GM12875 (cell line): ENCODE results near the gene GIGYF2.

Experiments
- H3K4me3 ChIP-seq: one replicate; pipeline ENCODE4 v1.5.1; 2011; ENCODE audit warnings: low read depth, low read length, control low read depth
- CTCF ChIP-seq: IDR thresholded peaks from 2 replicates; pipeline ENCODE4 v1.5.1; 2011; ENCODE audit warnings: low read depth, mild to moderate bottlenecking, control low read depth, inconsistent platforms, low read length, moderate library complexity, borderline replicate concordance; ENCODE audit not compliant: insufficient read depth

The GIGYF2 gene

GRCh38 chr2:232854082-232854481 is 157.0 kb downstream of the GIGYF2 start:
- no peak overlapping the region for H3K4me3 ChIP-seq
- TF ChIP-seq CTCF, result no peak

GRCh38 chr2:232857158-232857563 is 160.0 kb downstream of the GIGYF2 start:
- H3K4me3 ChIP-seq, result no peak overlapping the region
- TF ChIP-seq CTCF, result no peak

GRCh38 chr2:232859385-232859916 is 162.3 kb downstream of the GIGYF2 start:
- TF ChIP-seq CTCF, result no peak
- H3K4me3 ChIP-seq, result no peak overlapping the region

- no peak overlapping the region for H3K4me3 ChIP-seq
- TF ChIP-seq CTCF, result no peak
Observed at GRCh38 chr2:232860593-232861241, 163.6 kb downstream of the GIGYF2 start.

- no peak overlapping the region for H3K4me3 ChIP-seq
- TF ChIP-seq CTCF, result no peak
Observed at GRCh38 chr2:232861353-232861752, 164.2 kb downstream of the GIGYF2 start.

GRCh38 chr2:232863996-232864395 is 166.9 kb downstream of the GIGYF2 start:
- TF ChIP-seq CTCF, result no peak
- H3K4me3 ChIP-seq, result no peak overlapping the region

GRCh38 chr2:232865165-232865564 is 168.0 kb downstream of the GIGYF2 start:
- TF ChIP-seq CTCF, result no peak
- no peak overlapping the region for H3K4me3 ChIP-seq
